Fibroblast of skin of back (primary cell): ENCODE data around the gene ZNF334. TPM values are rescaled to one million over a fixed set of nuclear protein-coding genes. Genes with fewer than 3 reads are reported as not detected.

Experiments
- DNase-seq: peaks from one replicate; pipeline ENCODE4 v3.0.0-alpha.2; 2013
- polyA plus RNA-seq, 2 experiments: library from polyadenylated mRNA; unstranded; fragments of 120-200 nt; gene quantifications; one replicate each; pipeline ENCODE4 v1.2.1, GENCODE V29; 2013; ENCODE audit not compliant: insufficient read length in 2 of 2

ZNF334 gene
- 1.5 TPM for polyA plus RNA-seq (2013, experiment 1 of 2; ENCODE audit: insufficient read length)
- polyA plus RNA-seq (2013, experiment 2 of 2; ENCODE audit: insufficient read length): 1.4 TPM

GRCh38 chr20:46512943-46513844 lies at the start of gene ZNF334:
TSS of gene ZNF334 (minus strand) at chr20:46513559. CDS start at chr20:46512102, 1,457 bp downstream.
- peak; percentile 50 for DNase-seq

- peak; percentile 57 for DNase-seq
Observed at GRCh38 chr20:46562373-46563169, 49.2 kb upstream of the ZNF334 start.

GRCh38 chr20:46562009-46562372 lies 48.6 kb upstream of the ZNF334 start:
- DNase-seq: no peak

GRCh38 chr20:46559685-46560440 lies 46.5 kb upstream of the ZNF334 start:
- DNase-seq: no peak

- no peak for DNase-seq
Observed at GRCh38 chr20:46559001-46559400, 45.6 kb upstream of the ZNF334 start.

- DNase-seq: peak; percentile 85
Observed at GRCh38 chr20:46558511-46558959, 45.2 kb upstream of the ZNF334 start.

GRCh38 chr20:46557231-46557956 lies 44.0 kb upstream of the ZNF334 start:
- DNase-seq: peak; percentile 19

- DNase-seq: no peak
Observed at GRCh38 chr20:46555370-46555956, 42.1 kb upstream of the ZNF334 start.

GRCh38 chr20:46554828-46555227 lies 41.5 kb upstream of the ZNF334 start:
- DNase-seq: no peak

GRCh38 chr20:46553926-46554325 lies 40.6 kb upstream of the ZNF334 start:
- DNase-seq: no peak

- DNase-seq: no peak
Observed at GRCh38 chr20:46552460-46553420, 39.4 kb upstream of the ZNF334 start.

GRCh38 chr20:46551522-46552381 lies 38.4 kb upstream of the ZNF334 start:
- DNase-seq: no peak

- DNase-seq: no peak
Observed at GRCh38 chr20:46550461-46550860, 37.1 kb upstream of the ZNF334 start, which contains the start of gene OCSTAMP. TSS of gene OCSTAMP (minus strand) at chr20:46550654. CDS start at chr20:46550560, 94 bp downstream.

- DNase-seq: no peak
Observed at GRCh38 chr20:46549188-46549972, 36.0 kb upstream of the ZNF334 start.

- no peak for DNase-seq
Observed at GRCh38 chr20:46548688-46549087, 35.3 kb upstream of the ZNF334 start.

- no peak for DNase-seq
Observed at GRCh38 chr20:46547995-46548394, 34.6 kb upstream of the ZNF334 start.

- no peak for DNase-seq
Observed at GRCh38 chr20:46546936-46547335, 33.6 kb upstream of the ZNF334 start.

- DNase-seq: no peak
Observed at GRCh38 chr20:46546298-46546697, 32.9 kb upstream of the ZNF334 start.
